ENCODE measurements around the gene FAM241B. TPM values are rescaled to one million over a fixed set of nuclear protein-coding genes. Genes with fewer than 3 reads are reported as not detected.
A peak's percentile ranks its signal among the peaks of the same experiment; 100 is the strongest.

Gene FAM241B, protein sequence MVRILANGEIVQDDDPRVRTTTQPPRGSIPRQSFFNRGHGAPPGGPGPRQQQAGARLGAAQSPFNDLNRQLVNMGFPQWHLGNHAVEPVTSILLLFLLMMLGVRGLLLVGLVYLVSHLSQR
- total RNA-seq: 1 to 10 TPM; 1.1 to 3.0 TPM

DNA sequence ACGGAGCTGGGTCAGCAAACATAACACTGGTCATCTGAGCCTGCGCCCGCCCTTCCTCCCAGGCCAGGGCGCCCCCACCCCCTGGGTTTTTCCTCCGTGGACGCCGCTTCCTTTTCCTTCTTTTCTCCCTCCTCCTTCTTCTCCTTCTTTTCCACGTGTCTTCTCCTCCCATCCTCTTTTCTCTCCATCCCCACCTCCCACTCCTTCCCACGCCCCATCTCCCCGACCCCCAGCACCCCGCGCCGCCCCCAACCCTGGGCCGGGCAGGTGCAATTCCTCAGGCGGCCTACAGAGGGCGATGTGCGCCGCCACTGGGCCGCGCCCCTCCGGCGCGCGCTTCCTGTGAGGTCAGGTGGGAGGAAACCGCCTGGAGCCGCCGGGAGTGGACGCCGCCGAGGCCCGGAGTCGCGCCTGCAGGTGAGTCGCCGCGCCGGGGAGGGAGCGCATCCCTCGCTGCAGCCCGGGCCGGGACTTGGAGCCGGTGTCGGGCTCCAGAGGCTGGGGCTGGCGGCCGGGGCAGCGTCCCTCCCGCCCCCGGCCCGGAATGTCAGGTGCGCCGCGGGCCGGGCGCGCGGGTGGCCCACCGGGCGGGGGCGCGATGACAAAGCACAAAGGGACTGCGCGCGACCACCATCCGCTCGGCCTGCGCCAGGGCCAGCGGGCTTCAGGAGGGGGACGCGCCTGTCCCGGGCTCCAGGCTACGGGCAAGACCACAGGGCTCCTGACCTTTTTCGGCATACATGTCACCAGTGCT, at the start of gene FAM241B:
FAM241B (plus strand) TSS at position 351 of the 754 bp plus-strand sequence. CDS start 1,497 bp downstream, outside the sequence.
- DNase-seq (ENCODE audit: low spot score): peak; percentile 78
- no peaks in the 10 kb centered on the region for H3K4me1 Mint-ChIP-seq (ENCODE audit: low read depth in 2 of 2)
- H3K36me3 Mint-ChIP-seq: no peaks in the 10 kb centered on the region
- H3K27me3 Mint-ChIP-seq: peaks cover 5 to 7% of the 10 kb centered on the region in 2 donors
- no peaks in the 10 kb centered on the region for H3K9me3 Mint-ChIP-seq
- H3K4me3 Mint-ChIP-seq: peak within 1 kb of the TSS; percentile 62
- H3K27ac Mint-ChIP-seq: no peak within 1 kb of the TSS
- peak; percentile 84 to 88 for ATAC-seq

DNA sequence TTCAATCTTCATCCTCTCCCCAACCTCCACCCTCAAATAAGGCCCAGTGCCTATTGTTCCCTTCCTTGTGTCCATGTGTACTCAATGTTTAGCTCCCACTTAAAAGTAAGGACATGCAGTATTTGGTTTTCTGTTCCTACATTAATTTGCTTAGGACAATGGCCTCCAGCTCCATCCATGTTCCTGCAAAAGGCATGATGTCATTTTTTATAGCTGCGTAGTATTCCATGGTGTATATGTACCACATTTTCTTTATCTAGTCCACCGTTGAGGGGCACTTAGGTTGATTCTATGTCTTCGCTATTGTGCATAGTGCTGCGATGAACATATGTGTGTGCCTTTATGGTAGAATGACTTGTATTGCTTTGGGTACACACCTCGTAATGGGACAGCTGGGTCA, 49.6 kb upstream of the FAM241B start:
- Mint-ChIP-seq H3K36me3 (no peaks in the 10 kb centered on the region), H3K4me3 (no peak overlapping the region), H3K9me3 (no peaks in the 10 kb centered on the region), H3K27ac (no peak overlapping the region), H3K4me1 (ENCODE audit: low read depth in 2 of 2) (no peaks in the 10 kb centered on the region), H3K27me3 (peaks cover 26 to 30% of the 10 kb centered on the region in 2 donors)
- DNase-seq (ENCODE audit: low spot score) (no peak), ATAC-seq (no peak)

DNA sequence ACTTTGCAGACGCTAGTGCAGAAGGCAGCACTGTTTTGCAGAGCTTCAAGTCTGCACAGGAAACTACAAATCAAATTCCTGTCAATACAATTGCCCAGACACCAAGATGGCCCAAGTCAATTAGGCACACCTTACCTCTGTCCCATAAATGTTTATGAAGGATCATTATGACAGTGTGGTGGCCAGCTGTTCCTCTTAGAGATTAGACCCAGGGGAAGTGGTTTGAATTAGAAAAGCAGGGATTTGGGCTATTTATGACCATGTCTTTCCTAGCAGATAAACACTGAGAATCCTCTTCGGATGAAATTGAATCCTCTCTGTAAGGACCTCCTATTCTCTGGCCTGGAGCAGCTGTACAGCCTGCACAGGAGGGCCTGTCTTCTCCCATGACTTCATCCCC, 46.9 kb upstream of the FAM241B start:
- no peaks in the 10 kb centered on the region for H3K9me3 Mint-ChIP-seq
- ATAC-seq: no peak
- no peak overlapping the region for H3K4me3 Mint-ChIP-seq
- no peak overlapping the region for H3K27ac Mint-ChIP-seq
- peaks cover 2 to 4% of the 10 kb centered on the region in 2 donors for H3K4me1 Mint-ChIP-seq (ENCODE audit: low read depth in 2 of 2)
- H3K27me3 Mint-ChIP-seq: peaks cover 17 to 23% of the 10 kb centered on the region in 2 donors
- no peaks in the 10 kb centered on the region for H3K36me3 Mint-ChIP-seq
- DNase-seq (ENCODE audit: low spot score): no peak

DNA sequence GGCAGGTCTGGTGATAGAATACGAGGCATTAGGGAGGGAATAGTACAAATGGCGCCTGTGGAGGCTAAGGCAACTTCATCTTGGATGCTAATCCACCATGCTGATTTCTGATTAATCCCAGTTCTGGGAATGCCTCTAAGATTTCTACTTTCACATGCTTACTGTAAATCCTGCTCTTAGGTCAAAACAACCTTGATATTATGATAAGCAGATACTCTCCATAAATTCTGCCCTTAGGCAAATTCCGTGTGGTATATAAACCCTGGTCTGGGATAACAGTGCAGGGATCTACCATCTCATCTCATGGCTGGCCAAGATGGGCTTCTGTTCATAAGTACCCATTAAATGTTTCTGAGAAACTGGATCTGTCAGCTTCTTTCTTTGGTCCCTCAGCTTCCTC, 45.4 kb upstream of the FAM241B start:
- DNase-seq (ENCODE audit: low spot score): no peak
- Mint-ChIP-seq H3K36me3 (no peaks in the 10 kb centered on the region), H3K9me3 (no peaks in the 10 kb centered on the region), H3K27ac (no peak overlapping the region), H3K27me3 (peaks cover 13 to 16% of the 10 kb centered on the region in 2 donors), H3K4me1 (ENCODE audit: low read depth in 2 of 2) (peaks cover 12 to 16% of the 10 kb centered on the region in 2 donors), H3K4me3 (no peak overlapping the region)
- ATAC-seq: no peak

DNA sequence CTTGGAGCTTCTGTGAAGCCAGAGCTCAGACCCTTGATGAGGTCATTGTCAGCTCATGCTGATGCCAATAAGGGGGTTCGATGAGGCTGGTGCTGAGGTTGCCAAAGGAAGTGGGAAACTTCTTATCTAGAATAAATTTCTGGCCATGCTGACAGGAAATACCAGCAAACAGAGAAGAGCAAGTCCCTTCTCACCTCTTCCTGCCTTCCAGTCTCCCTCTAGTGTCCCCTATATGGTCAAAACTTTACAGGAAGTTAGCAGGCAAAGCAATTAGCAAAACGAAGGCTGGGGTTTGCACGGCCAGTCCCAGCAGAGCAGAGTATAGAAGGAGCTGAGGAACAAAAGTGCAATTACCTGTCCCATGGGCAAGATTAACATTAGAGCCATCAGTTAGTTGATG, 41.7 kb upstream of the FAM241B start:
- no peak overlapping the region for H3K4me3 Mint-ChIP-seq
- peaks cover 12 to 16% of the 10 kb centered on the region in 2 donors for H3K4me1 Mint-ChIP-seq (ENCODE audit: low read depth in 2 of 2)
- no peaks in the 10 kb centered on the region for H3K9me3 Mint-ChIP-seq
- peaks cover 0 to 5% of the 10 kb centered on the region in 2 donors for H3K27me3 Mint-ChIP-seq
- no peak overlapping the region for H3K27ac Mint-ChIP-seq
- no peaks in the 10 kb centered on the region for H3K36me3 Mint-ChIP-seq
- ATAC-seq (no peak), DNase-seq (ENCODE audit: low spot score) (no peak)

DNA sequence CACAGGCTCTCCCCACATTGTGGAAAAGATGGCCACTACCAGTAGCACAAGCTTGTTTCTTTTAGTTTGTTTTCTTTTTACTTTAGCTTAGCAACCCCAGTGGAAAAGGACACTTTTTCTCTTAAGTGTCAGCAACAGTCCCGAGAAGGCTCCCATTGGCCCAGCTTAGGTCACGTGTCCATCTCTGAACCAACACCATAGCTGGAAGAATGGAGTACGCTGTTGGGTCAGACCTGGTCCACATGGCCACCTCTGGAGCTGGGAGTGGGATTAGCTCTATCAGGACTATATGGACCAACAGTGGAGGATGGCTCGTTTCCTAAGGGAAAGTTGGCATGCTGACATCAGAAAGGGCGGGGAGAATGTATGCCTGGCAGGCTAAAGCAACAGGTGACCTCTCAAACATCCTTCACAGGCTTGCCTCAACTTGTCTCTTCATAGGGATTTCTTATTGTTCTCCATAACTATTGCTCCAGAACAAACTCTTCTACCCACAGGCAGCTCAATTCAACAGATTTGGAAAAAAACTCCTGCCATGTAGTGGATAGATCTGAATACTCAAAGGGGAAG, 29.2 kb upstream of the FAM241B start:
- Mint-ChIP-seq H3K9me3 (no peaks in the 10 kb centered on the region), H3K27ac (no peak overlapping the region), H3K27me3 (peaks cover 29 to 57% of the 10 kb centered on the region in 2 donors), H3K4me1 (ENCODE audit: low read depth in 2 of 2) (no peaks in the 10 kb centered on the region), H3K4me3 (no peak overlapping the region), H3K36me3 (no peaks in the 10 kb centered on the region)
- ATAC-seq (no peak), DNase-seq (ENCODE audit: low spot score) (no peak)

DNA sequence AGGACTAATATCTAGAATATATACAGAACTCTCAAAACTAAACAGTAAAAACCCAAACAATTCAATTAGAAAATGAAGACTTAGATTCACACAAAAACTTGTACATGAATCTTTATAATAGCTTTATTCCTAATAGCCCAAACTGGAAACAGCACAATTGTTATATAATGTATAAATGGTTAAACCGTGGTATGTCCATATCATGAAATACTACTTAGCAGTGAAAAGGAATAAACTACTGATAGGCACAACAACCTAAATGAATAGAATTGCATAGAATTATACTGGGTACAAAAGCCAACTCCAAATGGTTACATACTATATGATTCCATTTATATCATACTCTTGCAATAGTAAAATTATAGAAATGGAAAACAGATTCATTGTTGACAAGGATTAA, 21.0 kb upstream of the FAM241B start:
- ATAC-seq (no peak), DNase-seq (ENCODE audit: low spot score) (no peak)
- Mint-ChIP-seq H3K9me3 (no peaks in the 10 kb centered on the region), H3K27me3 (peaks cover 29 to 39% of the 10 kb centered on the region in 2 donors), H3K4me1 (ENCODE audit: low read depth in 2 of 2) (no peaks in the 10 kb centered on the region), H3K36me3 (peaks cover 6% of the 10 kb centered on the region), H3K4me3 (no peak overlapping the region), H3K27ac (no peak overlapping the region)

DNA sequence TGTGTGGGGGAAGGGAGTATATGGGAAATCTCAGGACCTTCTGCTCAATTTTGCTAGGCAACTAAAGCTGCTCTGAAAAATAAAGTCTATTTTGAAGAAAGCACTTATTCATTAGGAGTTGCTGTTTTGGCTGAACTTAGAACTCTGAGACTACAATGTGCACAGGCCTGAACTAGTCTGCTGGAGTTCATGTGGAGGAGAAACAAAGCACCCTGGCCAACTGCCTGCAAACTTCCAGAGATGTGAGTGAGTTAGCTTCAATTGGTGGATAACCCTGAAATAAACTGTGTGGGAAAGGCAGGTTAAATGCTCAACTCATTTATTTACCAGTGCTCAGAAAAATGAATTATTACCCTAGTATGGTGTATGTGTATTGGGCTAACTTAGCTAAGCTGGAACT, 17.3 kb upstream of the FAM241B start:
- Mint-ChIP-seq H3K9me3 (no peaks in the 10 kb centered on the region), H3K27ac (no peak overlapping the region), H3K4me1 (ENCODE audit: low read depth in 2 of 2) (no peaks in the 10 kb centered on the region), H3K4me3 (no peak overlapping the region), H3K27me3 (peaks cover 26 to 39% of the 10 kb centered on the region in 2 donors), H3K36me3 (peaks cover 6% of the 10 kb centered on the region)
- DNase-seq (ENCODE audit: low spot score) (no peak), ATAC-seq (no peak)

DNA sequence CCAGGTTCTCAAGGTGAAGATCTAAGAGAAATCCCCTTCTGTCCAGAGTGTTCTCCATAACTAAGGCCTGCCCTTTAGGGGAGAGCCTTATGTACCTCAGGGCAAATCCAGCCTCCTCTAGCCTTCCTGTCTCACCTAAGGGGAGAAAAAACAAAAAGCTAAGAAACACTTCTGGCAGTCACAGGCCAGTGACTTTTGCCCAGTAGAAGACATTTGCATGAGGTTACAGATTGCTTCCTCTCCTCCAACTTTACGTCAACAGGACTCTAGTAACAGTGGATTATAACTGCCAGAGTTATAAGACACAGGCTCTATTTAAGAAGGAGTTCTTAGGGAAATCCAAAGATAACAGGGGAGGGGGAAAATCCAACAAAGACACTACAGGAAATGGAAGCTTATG, 15.9 kb upstream of the FAM241B start:
- Mint-ChIP-seq H3K36me3 (no peaks in the 10 kb centered on the region), H3K4me1 (ENCODE audit: low read depth in 2 of 2) (no peaks in the 10 kb centered on the region), H3K27me3 (peaks cover 26 to 31% of the 10 kb centered on the region in 2 donors), H3K4me3 (no peak overlapping the region), H3K9me3 (no peaks in the 10 kb centered on the region), H3K27ac (no peak overlapping the region)
- no peak for ATAC-seq
- DNase-seq (ENCODE audit: low spot score): no peak

DNA sequence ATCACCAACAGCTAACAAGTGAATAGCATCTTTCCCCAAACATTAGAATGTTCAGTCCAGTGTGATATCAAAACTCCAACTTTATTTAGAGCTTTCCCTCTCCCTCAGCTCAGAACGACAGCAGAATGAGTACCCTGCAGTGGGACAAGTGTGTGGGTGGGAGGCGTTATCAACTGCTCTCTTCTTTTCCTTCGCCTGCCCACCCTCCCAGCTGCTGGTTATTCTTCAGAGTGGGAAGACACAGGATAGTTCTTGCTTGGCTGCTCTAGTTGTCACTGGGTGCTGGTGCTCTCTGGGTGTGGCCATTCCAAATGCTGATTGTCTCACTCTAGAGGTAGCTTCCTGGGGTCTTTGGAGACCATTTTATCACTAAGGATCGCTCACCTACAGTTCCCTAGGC, 13.7 kb upstream of the FAM241B start:
- DNase-seq (ENCODE audit: low spot score): no peak
- no peak for ATAC-seq
- Mint-ChIP-seq H3K9me3 (no peaks in the 10 kb centered on the region), H3K4me3 (no peak overlapping the region), H3K36me3 (no peaks in the 10 kb centered on the region), H3K27ac (no peak overlapping the region), H3K4me1 (ENCODE audit: low read depth in 2 of 2) (no peaks in the 10 kb centered on the region), H3K27me3 (peaks cover 19 to 22% of the 10 kb centered on the region in 2 donors)

DNA sequence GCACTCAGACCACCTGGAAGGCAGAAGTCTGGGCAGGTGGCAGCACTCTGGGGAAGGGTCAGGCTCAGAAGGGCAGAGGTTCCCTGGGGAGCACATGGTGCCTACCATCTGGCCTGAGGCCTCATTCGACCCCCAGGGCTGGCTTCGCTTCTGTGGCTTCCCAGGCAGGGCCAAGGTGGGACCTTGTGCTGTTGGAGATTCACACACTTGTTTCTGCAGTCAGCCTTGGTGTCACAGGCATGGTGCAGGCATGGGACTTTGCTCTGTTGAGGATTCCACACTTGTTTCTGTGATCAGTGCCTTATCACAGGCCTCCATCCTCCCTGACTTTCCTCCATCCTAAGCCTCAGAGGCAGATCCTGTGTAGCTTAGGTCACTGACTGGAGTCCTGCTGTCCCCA, 11.3 kb upstream of the FAM241B start:
- no peak overlapping the region for H3K27ac Mint-ChIP-seq
- H3K9me3 Mint-ChIP-seq: no peaks in the 10 kb centered on the region
- peaks cover 14% of the 10 kb centered on the region in 2 donors for H3K27me3 Mint-ChIP-seq
- peaks cover 0 to 3% of the 10 kb centered on the region in 2 donors for H3K4me1 Mint-ChIP-seq (ENCODE audit: low read depth in 2 of 2)
- no peak for ATAC-seq
- no peak overlapping the region for H3K4me3 Mint-ChIP-seq
- no peak for DNase-seq (ENCODE audit: low spot score)
- peaks cover 4% of the 10 kb centered on the region for H3K36me3 Mint-ChIP-seq

DNA sequence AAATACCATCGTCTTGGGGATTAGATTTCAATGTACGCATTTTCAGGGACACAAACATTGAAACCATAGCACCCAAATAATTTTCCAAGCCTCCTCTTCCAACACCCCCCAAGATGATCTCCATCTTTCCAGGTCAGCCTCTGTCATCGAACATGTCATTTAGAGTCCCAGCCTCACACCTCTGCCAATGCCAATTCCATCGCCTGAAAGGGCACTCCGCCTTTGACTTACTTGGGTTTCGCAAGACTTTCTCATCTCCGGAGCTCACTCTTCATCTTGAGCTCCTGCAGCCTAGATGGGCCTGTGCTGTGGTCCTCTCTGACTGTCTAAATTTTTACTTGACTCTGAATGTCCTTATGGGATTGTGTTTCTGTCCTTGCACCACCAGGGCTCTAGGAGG, 10.4 kb upstream of the FAM241B start:
- DNase-seq (ENCODE audit: low spot score): no peak
- Mint-ChIP-seq H3K36me3 (peaks cover 7% of the 10 kb centered on the region), H3K4me3 (no peak overlapping the region), H3K27me3 (peaks cover 14 to 16% of the 10 kb centered on the region in 2 donors), H3K27ac (no peak overlapping the region), H3K4me1 (ENCODE audit: low read depth in 2 of 2) (peaks cover 0 to 11% of the 10 kb centered on the region in 2 donors), H3K9me3 (no peaks in the 10 kb centered on the region)
- no peak for ATAC-seq

DNA sequence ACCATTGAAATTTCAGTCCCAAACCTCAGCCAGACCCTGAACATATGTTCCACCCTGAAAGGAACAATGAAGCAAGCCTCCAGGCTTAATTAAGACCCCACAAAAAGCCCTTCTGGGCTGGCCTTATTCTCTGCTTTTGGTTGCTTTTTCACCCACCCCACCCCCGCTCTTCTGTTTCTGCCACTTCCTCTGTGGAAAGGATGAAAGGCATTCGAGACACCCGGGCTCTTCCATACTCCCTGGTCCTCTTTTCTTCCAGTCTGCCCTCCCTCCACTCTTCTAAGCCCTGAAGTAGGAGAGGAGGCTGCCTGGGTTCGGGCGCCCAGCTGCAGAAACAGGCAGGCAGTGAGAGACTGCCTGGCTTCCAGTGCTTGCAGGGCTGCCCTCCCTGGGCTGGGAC, 9.4 kb upstream of the FAM241B start:
- Mint-ChIP-seq H3K9me3 (no peaks in the 10 kb centered on the region), H3K36me3 (peaks cover 7% of the 10 kb centered on the region), H3K4me3 (no peak overlapping the region), H3K4me1 (ENCODE audit: low read depth in 2 of 2) (peaks cover 0 to 11% of the 10 kb centered on the region in 2 donors), H3K27me3 (peaks cover 14 to 20% of the 10 kb centered on the region in 2 donors), H3K27ac (no peak overlapping the region)
- DNase-seq (ENCODE audit: low spot score) (no peak), ATAC-seq (no peak)

DNA sequence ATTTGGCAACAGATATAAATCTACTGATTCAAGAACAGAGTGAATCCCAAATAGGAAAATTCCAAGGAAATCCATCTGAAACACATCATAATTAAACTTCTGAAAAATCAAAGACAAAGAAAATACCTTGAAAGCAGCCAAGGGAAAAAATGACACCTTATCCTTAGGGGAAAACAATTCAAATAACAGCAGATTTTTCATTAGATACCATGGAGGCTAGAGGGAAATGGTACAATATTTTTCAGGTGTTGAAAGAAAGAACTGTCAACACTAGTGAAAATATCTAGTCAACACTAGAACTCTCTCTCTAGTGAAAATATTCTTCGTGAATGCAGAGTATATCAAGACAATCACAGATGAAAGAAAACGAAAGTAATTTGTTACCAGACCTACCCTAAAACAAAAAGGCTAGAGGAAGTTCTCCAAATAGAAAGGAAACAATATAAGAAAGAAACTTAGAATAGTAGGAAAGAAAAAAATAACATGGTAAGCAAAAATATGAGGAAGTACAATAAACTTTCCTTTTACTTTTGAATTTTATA, 5.7 kb upstream of the FAM241B start:
- Mint-ChIP-seq H3K36me3 (peaks cover 7% of the 10 kb centered on the region), H3K9me3 (no peaks in the 10 kb centered on the region), H3K4me3 (no peak overlapping the region), H3K27ac (no peak overlapping the region), H3K4me1 (ENCODE audit: low read depth in 2 of 2) (peaks cover 0 to 11% of the 10 kb centered on the region in 2 donors), H3K27me3 (peaks cover 7 to 8% of the 10 kb centered on the region in 2 donors)
- no peak for ATAC-seq
- no peak for DNase-seq (ENCODE audit: low spot score)
